SKM-1 treated with dmso at 0.1 percent for 144 hours (cell line): Measurements from ENCODE around the gene C16orf89.

Experiments
- DNase-seq: peaks from one replicate; lab custom pipeline; 2025; ENCODE audit not compliant: unreplicated experiment; lab: John Stamatoyannopoulos, UW

C16orf89 gene

GRCh38 chr16:5031601-5032000 lies 34.2 kb downstream of the C16orf89 start:
- DNase-seq: no peak

GRCh38 chr16:5030251-5030870 lies 35.4 kb downstream of the C16orf89 start:
- no peak for DNase-seq

DNA sequence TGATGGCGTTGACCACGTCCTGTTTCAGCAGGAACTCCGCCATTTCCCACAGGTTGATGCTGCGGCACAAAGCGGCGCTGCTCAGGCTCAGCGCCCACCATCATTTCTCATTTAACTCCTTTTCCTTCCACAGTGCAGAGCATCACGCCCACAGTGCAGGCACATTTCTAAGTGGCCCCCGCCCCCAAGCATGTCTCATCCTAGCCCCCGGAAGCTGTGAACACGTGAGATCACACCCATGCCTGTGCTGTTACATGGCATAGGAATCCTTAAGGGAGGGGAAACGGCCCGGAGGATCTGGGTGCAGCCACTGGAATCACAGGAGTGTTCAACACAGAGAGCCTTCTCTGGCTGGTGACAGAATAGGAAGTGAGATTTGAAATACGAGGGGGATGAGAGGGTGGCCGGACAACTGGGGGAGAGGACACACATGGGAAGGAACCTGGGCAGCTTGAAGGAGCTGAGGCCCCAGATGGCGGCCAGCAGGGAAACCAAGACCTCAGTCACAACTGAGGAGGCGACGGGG lies 36.7 kb downstream of the C16orf89 start:
- DNase-seq: no peak

DNA sequence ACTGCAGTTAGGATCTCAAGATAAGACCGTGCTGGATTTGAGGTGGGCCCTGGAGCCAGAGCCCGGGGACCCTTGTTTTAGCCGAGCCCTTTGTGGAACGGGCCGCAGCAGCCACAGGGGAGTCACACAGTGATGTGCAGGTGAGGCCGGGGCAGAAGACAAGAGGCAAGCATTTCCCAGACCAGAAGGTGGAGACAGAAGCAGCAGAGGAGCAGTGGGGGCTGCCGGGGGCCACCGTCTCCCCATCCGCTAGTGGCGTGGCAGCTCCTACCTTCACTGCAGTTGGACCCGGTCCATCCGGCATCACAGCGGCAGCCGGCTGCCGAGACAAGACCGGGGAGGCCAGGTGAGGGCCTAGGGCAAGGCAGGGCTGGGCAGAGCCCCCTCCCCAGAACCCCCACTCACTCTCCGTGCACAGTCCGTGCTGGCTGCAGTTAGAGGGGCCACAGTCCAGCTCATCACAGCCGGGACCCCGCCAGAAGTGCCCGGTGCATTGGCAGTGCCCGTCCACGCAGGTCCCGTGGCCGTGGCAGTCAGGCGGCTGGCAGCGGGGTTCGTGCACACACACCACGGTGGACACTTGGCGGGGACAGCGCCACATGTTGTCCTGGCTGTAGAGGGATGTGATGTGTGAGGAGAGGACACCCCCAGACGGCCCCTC lies 38.1 kb downstream of the C16orf89 start:
- DNase-seq: no peak

- no peak for DNase-seq
Measured at GRCh38 chr16:5027086-5027485, 38.7 kb downstream of the C16orf89 start.

DNA sequence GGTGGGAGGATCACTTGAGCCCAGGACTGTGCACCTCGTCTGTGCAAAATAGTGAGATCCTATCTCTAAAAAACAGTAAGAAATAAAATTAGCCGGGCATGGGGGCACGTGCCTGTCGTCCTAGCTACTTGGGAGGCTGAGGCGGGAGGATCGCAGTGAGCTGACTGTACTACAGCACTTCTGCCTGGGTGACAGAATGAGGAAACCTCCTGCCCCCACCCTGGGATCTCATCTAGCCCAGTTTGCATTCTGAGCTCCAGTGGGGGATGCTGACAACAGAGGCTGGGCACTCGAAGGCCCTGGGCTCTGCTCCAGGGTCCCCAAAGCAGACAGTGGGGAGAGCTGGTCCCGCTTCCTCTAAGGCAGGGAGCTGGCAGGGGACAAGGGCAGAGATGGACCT lies 39.1 kb downstream of the C16orf89 start:
- DNase-seq: no peak

- no peak for DNase-seq
Measured at GRCh38 chr16:5025171-5025632, 40.6 kb downstream of the C16orf89 start.

GRCh38 chr16:5024632-5025031 lies 41.1 kb downstream of the C16orf89 start:
- no peak for DNase-seq

DNA sequence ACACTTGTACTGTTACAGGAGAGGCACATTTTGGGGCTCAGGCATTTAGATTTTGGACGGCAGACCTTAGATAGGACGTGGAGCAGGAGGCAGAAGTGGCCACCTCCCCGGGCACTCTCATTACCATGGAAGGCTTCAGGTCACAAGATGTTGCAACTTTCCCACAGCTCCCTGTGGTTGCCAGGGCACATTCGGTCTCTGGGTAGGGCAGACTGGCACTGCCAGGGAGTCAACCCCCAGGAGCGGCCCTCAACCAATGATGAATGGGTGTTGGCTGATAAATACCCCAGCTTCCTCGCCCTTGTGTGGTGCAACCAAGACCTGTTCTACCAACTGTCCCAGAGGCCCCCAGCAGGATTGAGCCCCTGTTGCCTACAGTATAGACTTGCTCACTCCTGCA lies 43.2 kb downstream of the C16orf89 start:
- DNase-seq: no peak

- DNase-seq: no peak
Measured at GRCh38 chr16:5020551-5020950, 45.2 kb downstream of the C16orf89 start.

DNA sequence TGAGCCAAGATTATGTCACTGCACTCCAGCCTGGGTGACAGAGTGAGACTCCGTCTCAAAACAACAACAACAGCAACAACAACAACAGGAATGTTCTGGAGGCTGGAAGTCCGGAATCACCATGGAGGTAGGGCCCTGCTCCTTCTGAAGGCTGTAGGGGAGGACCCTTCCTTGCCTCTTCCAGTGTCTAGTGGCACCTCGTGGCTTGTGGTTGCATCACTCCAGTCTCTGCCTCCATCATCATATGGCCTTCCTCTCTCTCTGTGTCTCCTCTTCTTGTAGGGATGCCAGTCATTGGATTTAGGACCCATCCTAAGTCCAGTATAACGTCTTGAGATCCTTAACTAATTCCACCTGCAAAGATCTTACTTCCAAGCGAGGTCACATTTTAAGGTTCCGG lies 46.0 kb downstream of the C16orf89 start:
- DNase-seq: no peak

- DNase-seq: no peak
Measured at GRCh38 chr16:5018793-5019192, 47.0 kb downstream of the C16orf89 start.

DNA sequence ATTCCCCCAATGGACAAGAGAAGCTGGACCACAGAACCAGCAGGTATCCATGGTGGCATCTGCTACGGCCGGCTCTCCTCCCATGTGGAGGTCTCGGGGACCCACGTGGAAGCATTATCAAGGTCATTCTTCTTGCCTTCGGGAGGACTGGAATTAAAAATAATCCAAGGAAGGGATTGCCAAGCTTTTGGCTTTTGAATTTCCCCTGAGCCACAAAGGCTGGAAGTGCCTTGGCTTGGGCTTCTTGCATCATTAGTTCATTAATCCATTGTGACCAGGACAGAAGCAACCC lies 48.1 kb downstream of the C16orf89 start:
- no peak for DNase-seq

DNA sequence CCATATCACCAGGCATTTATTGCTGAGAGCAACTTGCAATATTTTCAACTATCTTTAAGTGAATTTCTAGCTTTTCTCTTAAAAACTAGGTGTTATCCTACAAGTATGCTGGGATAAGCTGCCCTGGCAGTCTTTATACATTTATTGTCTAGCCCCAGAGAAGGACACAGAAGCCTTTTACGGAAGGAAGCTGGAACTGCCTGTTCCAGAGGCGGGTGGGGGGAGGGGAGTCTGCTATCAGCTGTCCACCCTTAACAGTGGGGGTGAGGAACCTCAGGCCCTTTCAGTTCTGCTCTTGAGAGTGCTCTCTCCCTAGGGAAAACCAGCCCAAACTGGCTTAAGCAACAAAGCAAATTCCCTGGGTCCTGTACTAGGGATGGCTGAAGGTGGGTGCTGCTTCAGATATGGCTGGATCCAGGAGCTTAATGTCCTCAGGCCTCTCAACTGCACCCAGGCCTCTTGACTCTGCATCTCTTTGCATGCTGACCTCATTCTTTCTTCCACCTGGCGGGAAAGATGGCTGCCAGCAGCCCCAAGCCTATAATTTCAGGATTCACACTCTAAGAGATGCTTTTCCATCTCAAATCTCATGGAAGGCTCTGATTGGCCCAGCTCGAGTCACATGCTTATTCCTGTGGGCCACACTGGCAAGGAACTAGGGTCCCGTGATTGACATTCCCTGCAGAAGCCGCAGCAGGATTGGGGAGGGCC lies 48.6 kb downstream of the C16orf89 start:
- no peak for DNase-seq

DNA sequence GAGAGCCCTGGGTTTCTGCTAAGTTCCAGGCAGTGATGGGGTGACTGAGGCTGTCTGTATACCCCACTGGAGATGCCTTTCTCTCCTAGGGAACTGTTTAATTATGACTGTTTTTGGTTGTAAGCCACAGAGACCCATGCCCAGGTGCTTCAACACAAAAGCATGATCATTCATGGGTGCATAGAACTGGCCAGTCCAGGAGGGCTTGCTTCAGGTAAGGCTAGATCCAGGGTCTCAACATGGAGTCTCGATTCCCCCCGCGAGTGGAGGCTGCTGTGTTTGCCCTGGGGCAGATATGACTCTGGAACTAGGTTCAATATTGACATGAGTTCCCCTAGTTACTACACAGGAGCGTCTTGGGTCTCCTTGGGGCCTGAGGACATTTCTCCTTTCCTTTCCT lies 49.9 kb downstream of the C16orf89 start:
- no peak for DNase-seq

DNA sequence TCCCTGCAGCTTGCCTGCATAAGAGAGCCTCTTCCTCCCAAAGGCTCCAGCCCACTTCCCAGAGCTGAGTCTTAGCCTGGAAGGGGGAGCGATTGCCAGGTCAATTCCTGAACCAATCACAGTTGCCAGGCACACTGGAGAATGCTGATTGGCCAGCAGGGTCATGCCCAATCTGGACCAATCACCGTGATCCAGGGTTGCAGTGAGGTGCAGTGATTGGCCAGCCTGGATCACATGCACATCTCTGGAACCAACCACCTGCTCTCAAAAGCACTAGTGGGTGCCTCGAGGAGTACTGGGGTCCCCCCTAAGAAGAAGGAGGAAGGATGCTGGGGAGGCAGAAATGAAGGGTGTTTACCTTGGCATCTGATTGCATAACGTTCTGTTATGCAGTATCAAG lies 50.4 kb downstream of the C16orf89 start:
- no peak for DNase-seq

GRCh38 chr16:5012887-5013286 lies 52.9 kb downstream of the C16orf89 start:
- no peak for DNase-seq

DNA sequence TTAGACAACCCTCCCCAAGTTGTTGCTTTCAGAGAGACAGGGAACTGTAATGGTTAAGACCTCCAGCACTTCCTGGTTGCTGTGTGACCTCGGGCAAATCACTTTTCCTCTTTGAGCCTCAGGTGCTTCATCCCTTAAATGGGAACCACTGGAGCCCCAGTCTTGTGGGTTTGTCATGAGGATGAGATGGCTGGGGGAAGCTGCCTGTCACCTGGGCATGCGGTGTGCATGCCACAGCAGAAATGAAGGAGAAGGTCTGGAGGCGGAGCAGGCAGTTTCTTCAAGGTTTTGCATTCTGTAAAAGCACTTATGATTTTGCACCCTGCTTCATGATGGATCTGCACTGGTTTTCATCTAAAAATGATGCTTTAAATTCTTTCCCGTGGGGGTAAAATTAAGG lies 54.1 kb downstream of the C16orf89 start:
- no peak for DNase-seq

DNA sequence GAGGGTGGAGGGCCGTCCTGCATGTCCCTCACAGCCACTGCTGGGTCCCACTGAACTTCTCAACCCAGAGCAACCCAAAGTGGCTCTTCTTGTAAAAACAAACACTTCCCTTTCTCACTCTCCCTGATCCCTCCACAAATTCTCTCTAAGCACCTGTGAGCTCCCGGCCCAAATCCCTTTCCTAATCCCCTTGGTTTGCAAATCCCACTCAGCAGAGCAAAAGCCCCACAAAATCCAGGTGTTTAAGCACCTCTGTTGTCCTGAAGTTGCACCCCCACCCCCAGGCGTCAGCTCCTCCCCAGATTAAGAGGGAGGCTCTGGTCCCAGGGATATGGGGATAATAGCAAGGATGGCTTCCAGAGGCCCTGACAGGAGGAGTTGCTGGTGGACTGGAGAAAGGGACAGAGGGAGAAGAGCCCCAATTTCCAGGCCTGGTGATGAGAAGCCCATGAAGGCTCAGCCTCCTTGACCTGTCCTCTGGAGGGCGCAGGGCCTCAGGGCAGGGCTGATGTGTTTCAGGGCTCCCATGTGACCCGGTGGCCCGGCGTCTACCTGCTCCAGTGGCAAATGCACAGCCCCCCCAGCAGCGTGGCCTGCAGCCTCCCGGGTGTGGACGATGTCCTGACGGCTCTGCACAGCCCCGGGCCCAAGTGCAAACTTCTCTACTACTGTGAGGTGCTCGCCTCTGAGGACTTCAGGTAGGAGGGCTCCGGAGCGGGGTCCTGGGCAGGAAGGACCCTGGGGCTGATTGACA lies 55.0 kb downstream of the C16orf89 start:
- no peak for DNase-seq

DNA sequence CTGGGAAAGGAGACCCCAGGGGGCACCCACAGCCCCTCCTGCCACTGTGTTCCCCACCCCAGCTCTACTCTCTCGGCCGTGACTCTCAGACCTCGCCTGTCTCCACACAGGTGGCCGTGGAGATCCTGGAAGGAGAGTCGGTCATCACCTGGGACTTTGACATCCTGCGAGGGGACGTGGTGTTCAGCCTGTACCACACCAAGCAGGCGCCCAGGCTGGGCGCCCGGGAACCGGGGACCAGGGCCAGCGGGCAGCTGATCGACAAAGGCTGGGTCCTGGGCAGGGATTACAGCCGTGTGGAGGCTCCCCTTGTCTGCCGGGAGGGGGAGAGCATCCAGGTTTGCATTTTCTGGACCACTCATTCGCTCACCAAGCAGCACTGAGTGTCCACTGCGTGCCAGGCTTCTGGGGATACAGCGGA lies 57.4 kb downstream of the C16orf89 start:
- DNase-seq: no peak

DNA sequence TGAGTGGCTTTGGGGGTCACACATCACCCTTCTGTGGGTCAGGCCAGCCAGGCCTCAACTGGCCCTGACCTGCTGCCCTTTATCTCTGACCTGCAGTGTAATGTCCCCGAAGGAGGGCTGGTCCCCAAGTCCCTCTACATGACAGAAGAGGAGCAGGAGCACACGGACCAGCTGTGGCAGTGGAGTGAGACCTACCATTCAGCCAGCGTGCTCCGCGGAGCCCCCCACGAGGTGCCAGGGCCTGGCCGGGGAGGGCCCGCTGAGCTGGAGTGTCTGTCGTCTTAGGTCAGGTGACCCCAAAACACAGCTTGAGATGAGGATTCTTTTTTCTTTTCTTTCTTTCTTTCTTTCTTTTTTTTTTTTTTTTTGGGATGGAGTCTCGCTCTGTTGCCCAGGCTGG lies 58.5 kb downstream of the C16orf89 start:
- no peak for DNase-seq
